ENCODE results near the gene MESP1. TPM values are rescaled to one million over a fixed set of nuclear protein-coding genes. Genes with fewer than 3 reads are reported as not detected.

The MESP1 gene
- total and polyA plus RNA-seq, 2 of the 13 experiments (the other 11 are each of a cell fraction or from before 2014, with no cell fraction given): not detected

- TF ChIP-seq ZNF543 (CRISPR knock-in tag; IDR thresholded peaks at IDR 0.05) (peak; percentile 32; the same call in 1 of the 2 replicates), HDAC1 (CRISPR knock-in tag; IDR thresholded peaks at IDR 0.05) (no peak), ZNF883 (CRISPR knock-in tag; IDR thresholded peaks at IDR 0.05; ENCODE audit: not compliant biosample characterization) (peak; percentile 22), PAX8 (CRISPR knock-in tag; IDR thresholded peaks at IDR 0.05; ENCODE audit: borderline replicate concordance) (0 out of 2 replicates have a peak, but pooled peaks have one; percentile 57), IRF9 (CRISPR knock-in tag; IDR thresholded peaks at IDR 0.05; ENCODE audit: borderline replicate concordance) (no peak), HIC2 (CRISPR knock-in tag; IDR thresholded peaks at IDR 0.05; ENCODE audit: low read depth) (no peak), PHF20 (CRISPR knock-in tag; IDR thresholded peaks at IDR 0.05) (no peak), CENPBD1 (CRISPR knock-in tag; IDR thresholded peaks at IDR 0.05; ENCODE audit: borderline replicate concordance, low read depth) (no peak), ZNF138 (CRISPR knock-in tag; IDR thresholded peaks at IDR 0.05; ENCODE audit: low read depth) (no peak), NFE2 (CRISPR knock-in tag; IDR thresholded peaks at IDR 0.05) (no peak), ZNF121 (CRISPR knock-in tag; IDR thresholded peaks at IDR 0.05) (0 out of 2 replicates have a peak, but pooled peaks have one; percentile 2), ZNF274 (CRISPR knock-in tag; IDR thresholded peaks at IDR 0.05) (0 out of 2 replicates have a peak, but pooled peaks have one; percentile 56), SOX5 (CRISPR knock-in tag; IDR thresholded peaks at IDR 0.05; ENCODE audit: borderline replicate concordance) (no peak), GATAD2A (CRISPR knock-in tag; IDR thresholded peaks at IDR 0.05) (no peak), DPF2 (CRISPR knock-in tag; IDR thresholded peaks at IDR 0.05; ENCODE audit: borderline replicate concordance, low read depth) (no peak), ARNTL (CRISPR knock-in tag; IDR thresholded peaks at IDR 0.05) (peak; percentile 39; the same call in 1 of the 2 replicates), ZNF318 (CRISPR knock-in tag; IDR thresholded peaks at IDR 0.05) (no peak; the same call in 1 of the 2 replicates), ETV6 (CRISPR knock-in tag; conservative IDR thresholded peaks at IDR 0.05) (no peak)
Observed at GRCh38 chr15:89761009-89761831, 10.2 kb upstream of the MESP1 start (continued).

Measured in HepG2 (cell line).